ENCODE measurements around the gene LEMD2. TPM values are rescaled to one million over a fixed set of nuclear protein-coding genes. Genes with fewer than 3 reads are reported as not detected.

The LEMD2 gene
- total RNA-seq, 4 donors from 2014 or later = 37.7 to 47.2 (median 42.3) TPM

DNA sequence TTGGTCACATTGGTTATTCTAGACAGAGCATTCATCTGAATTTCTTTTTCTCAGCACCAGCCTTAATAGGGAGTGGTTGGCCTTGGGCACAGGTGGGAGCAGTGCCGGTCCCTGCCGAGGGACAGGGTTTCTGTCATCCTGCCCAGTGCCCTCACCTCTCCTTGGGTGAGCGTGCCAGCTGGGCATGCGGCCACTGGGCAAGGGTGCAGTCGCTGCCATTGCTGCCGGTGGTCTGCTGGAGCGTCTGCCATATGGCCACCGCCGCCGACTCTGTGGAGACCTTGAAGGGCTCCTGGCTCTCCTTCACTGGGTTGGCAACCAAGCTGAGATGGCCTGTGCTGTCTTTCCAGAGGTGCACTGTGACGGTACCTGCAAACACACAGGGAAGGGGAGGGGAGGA lies 61.0 kb downstream of the LEMD2 start:
- H3K4me1 ChIP-seq = peaks cover 0 to 17% (median 0%) of the 10 kb centered on the region in 3 donors
- DNase-seq = no peak
- no peak for TF ChIP-seq POLR2A (IDR thresholded peaks at IDR 0.05)
- TF ChIP-seq, protein P1, sequence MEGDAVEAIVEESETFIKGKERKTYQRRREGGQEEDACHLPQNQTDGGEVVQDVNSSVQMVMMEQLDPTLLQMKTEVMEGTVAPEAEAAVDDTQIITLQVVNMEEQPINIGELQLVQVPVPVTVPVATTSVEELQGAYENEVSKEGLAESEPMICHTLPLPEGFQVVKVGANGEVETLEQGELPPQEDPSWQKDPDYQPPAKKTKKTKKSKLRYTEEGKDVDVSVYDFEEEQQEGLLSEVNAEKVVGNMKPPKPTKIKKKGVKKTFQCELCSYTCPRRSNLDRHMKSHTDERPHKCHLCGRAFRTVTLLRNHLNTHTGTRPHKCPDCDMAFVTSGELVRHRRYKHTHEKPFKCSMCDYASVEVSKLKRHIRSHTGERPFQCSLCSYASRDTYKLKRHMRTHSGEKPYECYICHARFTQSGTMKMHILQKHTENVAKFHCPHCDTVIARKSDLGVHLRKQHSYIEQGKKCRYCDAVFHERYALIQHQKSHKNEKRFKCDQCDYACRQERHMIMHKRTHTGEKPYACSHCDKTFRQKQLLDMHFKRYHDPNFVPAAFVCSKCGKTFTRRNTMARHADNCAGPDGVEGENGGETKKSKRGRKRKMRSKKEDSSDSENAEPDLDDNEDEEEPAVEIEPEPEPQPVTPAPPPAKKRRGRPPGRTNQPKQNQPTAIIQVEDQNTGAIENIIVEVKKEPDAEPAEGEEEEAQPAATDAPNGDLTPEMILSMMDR (IDR thresholded peaks at IDR 0.05) = no peak
- peaks cover 0 to 9% (median 0%) of the 10 kb centered on the region in 4 donors for H3K27me3 ChIP-seq
- H3K27ac ChIP-seq = peak overlapping the region in 2 of 4 donors; percentile 17 to 69
- no peaks in the 10 kb centered on the region for H3K36me3 ChIP-seq
- H3K4me3 ChIP-seq = no peak overlapping the region
- WGBS, 2 donors = 76% methylated on average over 4 of the region's 11 CpGs; no CpG with 5 or more reads in 1 of the 2 donors
- no peaks in the 10 kb centered on the region for H3K9me3 ChIP-seq
- intact Hi-C loops (cut with DNase I) = no loop called here

DNA sequence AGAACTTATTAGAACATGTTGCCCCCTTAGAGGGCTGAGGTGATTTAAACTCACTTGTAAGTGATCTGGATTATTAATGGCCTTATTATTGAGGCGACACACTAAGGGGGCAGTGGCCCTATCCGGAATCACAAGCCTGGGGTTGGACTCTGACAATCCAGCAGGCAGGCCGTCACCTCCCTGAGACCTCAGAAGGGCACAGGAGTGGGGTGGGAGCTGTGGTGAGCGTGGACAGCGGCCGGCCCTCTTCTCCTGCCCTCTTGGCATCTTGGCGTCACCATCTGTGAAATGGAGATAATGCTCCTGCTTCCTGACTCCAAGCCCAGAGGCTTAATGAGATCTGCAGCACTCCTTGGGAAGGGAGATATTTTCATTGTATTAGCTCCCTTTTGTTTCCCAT lies 61.8 kb downstream of the LEMD2 start:
- Histone ChIP-seq H3K27me3 (peaks cover 0 to 14% (median 0%) of the 10 kb centered on the region in 4 donors), H3K27ac (peak overlapping the region in 3 of 4 donors; percentile 11 to 25 (median 19)), H3K36me3 (no peaks in the 10 kb centered on the region), H3K4me3 (no peak overlapping the region), H3K9me3 (no peaks in the 10 kb centered on the region), H3K4me1 (peaks cover 0 to 12% (median 0%) of the 10 kb centered on the region in 3 donors)
- TF ChIP-seq, protein P1 (IDR thresholded peaks at IDR 0.05) = no peak
- no peak for TF ChIP-seq POLR2A (IDR thresholded peaks at IDR 0.05)
- WGBS, 2 donors = 79 to 82% methylated on average over 5 to 7 of the region's 7 CpGs
- DNase-seq = no peak
- intact Hi-C loops (cut with DNase I) = no loop called here

DNA sequence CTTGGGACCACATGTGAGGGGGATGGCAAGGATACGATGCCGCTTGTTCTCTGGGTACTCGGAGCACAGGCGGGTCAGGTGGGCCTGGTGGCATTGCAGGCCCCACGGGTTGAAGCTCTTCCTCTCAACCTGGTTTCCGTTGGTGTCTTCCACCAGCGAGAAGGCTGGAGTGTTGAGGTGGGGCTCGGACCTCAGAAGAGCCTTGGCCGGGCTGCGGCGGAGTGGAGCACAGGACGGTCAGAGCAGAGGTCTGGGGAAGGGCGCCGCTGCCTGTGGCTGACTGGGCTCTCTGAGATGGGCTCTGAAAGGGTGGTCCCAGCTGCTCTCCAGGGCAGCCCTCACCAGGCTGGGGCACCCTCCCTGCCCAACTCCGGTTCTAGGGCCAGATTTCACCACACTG lies 62.2 kb downstream of the LEMD2 start:
- DNase-seq = no peak
- Histone ChIP-seq H3K9me3 (no peaks in the 10 kb centered on the region), H3K36me3 (no peaks in the 10 kb centered on the region), H3K4me1 (peaks cover 0 to 8% (median 2%) of the 10 kb centered on the region in 3 donors), H3K27ac (peak overlapping the region; percentile 11 to 25 (median 15)), H3K4me3 (no peak overlapping the region), H3K27me3 (peaks cover 0 to 14% (median 0%) of the 10 kb centered on the region in 4 donors)
- intact Hi-C loops (cut with DNase I) = no loop called here
- WGBS, 2 donors = 89 to 100% methylated on average over 4 to 8 of the region's 15 CpGs
- TF ChIP-seq, protein P1 (IDR thresholded peaks at IDR 0.05) = no peak
- TF ChIP-seq POLR2A (IDR thresholded peaks at IDR 0.05) = no peak

DNA sequence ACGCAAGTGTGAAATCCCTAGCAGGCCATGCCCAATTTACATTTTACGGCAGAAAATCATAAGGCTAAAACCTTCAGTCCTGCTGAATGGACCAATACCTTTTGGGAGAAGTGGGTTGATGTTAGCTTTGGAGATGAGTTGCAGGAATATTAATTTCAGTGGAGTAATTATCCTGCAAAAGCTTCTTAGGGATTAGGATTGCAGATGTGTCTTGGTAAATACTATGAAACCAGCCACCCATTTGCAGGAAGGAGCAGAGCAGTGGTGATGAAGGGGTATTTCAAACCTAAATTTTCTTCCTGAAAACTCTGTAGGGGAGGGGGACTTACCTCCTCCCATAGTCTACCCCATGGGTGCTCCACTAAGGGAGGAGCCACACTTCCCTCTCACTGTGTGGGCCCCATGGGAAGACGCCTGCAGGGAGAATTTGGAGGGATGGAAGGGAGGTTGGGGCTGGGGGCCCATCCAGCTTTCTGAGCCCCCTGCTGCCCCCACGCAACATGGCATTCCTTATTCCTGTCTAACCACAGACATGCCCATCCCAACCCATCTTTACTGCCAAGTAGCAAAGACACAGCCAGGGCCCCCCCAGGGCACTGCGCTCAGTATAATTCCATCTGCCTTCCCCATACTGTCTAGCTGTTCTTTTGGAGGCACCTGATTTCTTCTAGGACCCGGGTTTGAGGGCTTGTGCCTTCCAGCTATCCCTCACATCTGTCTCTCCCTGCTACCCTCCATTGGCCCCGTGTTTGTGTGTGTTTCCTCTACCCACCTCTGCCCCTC lies 62.8 kb downstream of the LEMD2 start:
- Histone ChIP-seq H3K4me3 (no peak overlapping the region), H3K4me1 (peaks cover 2 to 8% (median 3%) of the 10 kb centered on the region in 3 donors), H3K27me3 (peaks cover 0 to 14% (median 0%) of the 10 kb centered on the region in 4 donors), H3K27ac (peak overlapping the region; percentile 11 to 25 (median 15)), H3K9me3 (no peaks in the 10 kb centered on the region), H3K36me3 (no peaks in the 10 kb centered on the region)
- intact Hi-C loops (cut with DNase I) = no loop called here
- TF ChIP-seq POLR2A (IDR thresholded peaks at IDR 0.05) = no peak
- WGBS, 2 donors = 75 to 84% methylated on average over 6 to 7 of the region's 7 CpGs
- no peak for DNase-seq

DNA sequence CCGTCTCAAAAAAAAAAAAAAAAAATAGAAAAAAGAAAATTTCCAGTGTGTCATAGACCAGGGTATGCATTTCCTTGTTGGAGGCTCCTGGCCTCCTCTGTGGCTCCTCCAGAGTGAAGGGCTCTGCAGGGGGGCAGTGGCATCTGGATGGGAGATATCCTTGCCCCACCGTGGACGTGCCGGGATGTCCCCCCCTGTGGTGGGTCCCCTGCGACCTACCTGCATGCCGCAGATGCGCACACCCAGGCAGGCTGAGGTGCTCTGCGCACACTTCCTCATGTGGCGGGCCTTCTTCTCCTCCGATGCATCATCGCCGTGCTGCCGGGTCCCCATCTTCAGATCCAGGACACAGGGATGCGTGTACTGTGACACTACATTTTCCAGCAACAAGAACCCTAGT lies 63.7 kb downstream of the LEMD2 start:
- Histone ChIP-seq H3K27me3 (peaks cover 0 to 14% (median 0%) of the 10 kb centered on the region in 4 donors), H3K9me3 (no peaks in the 10 kb centered on the region), H3K4me1 (peaks cover 3 to 15% (median 8%) of the 10 kb centered on the region in 3 donors), H3K27ac (peak overlapping the region in 1 of 4 donors; percentile 11), H3K4me3 (no peak overlapping the region), H3K36me3 (no peaks in the 10 kb centered on the region)
- no peak for TF ChIP-seq POLR2A (IDR thresholded peaks at IDR 0.05)
- TF ChIP-seq, protein P1 (IDR thresholded peaks at IDR 0.05) = no peak
- DNase-seq = no peak
- 84 to 90% methylated on average over 11 to 13 of the region's 14 CpGs for WGBS, 2 donors
- intact Hi-C loops (cut with DNase I) = no loop called here

Measured in esophagus squamous epithelium (tissue), 5 donors.